Naive thymus-derived CD8-positive, alpha-beta T cell (primary cell): ENCODE measurements around the gene RSPH3. TPM values are rescaled to one million over a fixed set of nuclear protein-coding genes. Genes with fewer than 3 reads are reported as not detected.

Experiments
- ATAC-seq, 2 donors: fragments of 150-1000 bp; cut with Tn5 transposase in 1 of 2; sonication (Bioruptor Pico), chemical (Tn5 transposase) in 1 of 2; 1 replicate in 1 of 2; 2 replicates in 1 of 2; pipeline ENCODE4 v1.10.0; 2021; ENCODE audit warnings: mild to moderate bottlenecking in 2 of 2, moderate library complexity in 2 of 2
- POLR2A ChIA-PET: fragments of 350-600 bp; sonication (Branson Sonifier 250); formaldehyde crosslinking; loops from one replicate; lab custom pipeline; 2021; ENCODE audit warnings: antibody characterized with exemption; lab: Charles Lee
- DNase-seq, 10 donors: peaks; one replicate each; pipeline versions ENCODE4 v3.0.0 to v3.0.0-alpha.2; 2020 to 2022
- H3K27ac Mint-ChIP-seq, 10 donors: one replicate each; pipeline ENCODE4 v1.8.0; 2020 to 2022; ENCODE audit warnings: mild to moderate bottlenecking in 10 of 10, mixed read lengths in 10 of 10, moderate library complexity in 4 of 10, inconsistent platforms in 1 of 10
- H3K27me3 Mint-ChIP-seq, 5 donors: one replicate each; pipeline ENCODE4 v1.8.0; 2021 to 2022; ENCODE audit warnings: mixed read lengths in 5 of 5
- H3K36me3 Mint-ChIP-seq, 3 donors: one replicate each; pipeline ENCODE4 v1.8.0; 2020 to 2022; ENCODE audit warnings: mixed read lengths in 3 of 3, mild to moderate bottlenecking in 2 of 3, inconsistent platforms in 1 of 3
- H3K4me1 Mint-ChIP-seq, 4 donors: one replicate each; pipeline ENCODE4 v1.8.0; 2021 to 2022; ENCODE audit warnings: mixed read lengths in 4 of 4
- H3K4me3 Mint-ChIP-seq, 10 donors: one replicate each; pipeline ENCODE4 v1.8.0; 2020 to 2022; ENCODE audit warnings: mild to moderate bottlenecking in 10 of 10, mixed read lengths in 10 of 10, moderate library complexity in 6 of 10, inconsistent platforms in 1 of 10
- H3K9me3 Mint-ChIP-seq, 9 donors: one replicate each; pipeline ENCODE4 v1.8.0; 2020 to 2022; ENCODE audit warnings: mixed read lengths in 9 of 9, mild to moderate bottlenecking in 3 of 9, inconsistent platforms in 1 of 9, moderate library complexity in 1 of 9
- polyA plus RNA-seq, 3 donors: library from polyadenylated mRNA; unstranded; fragments of 300-500 nt; fragmentation: Illumina TruSeq; gene quantifications; one replicate each; pipeline ENCODE4 v1.2.3, GENCODE V29; 2021
- total RNA-seq, 8 experiments: library from RNA in 2 of 8; stranded (reverse) in 2 of 8; gene quantifications; one replicate each; pipeline ENCODE4 v1.2.3 and lab custom pipeline; 2021 to 2026

Gene RSPH3
- total and polyA plus RNA-seq, 5 experiments from 2014 or later: 1.3 to 2.0 (median 1.9) TPM

GRCh38 chr6:158942349-158942748, 57.7 kb downstream of the RSPH3 start:
- ATAC-seq (no peak), DNase-seq (no peak)
- peaks cover 0 to 16% (median 3%) of the 10 kb centered on the region in 5 donors for H3K27me3 Mint-ChIP-seq
- no peak overlapping the region for H3K27ac Mint-ChIP-seq
- H3K4me3 Mint-ChIP-seq: no peak overlapping the region
- H3K36me3 Mint-ChIP-seq: peaks cover 0 to 8% (median 6%) of the 10 kb centered on the region in 3 donors
- H3K9me3 Mint-ChIP-seq: peaks cover 3 to 17% (median 8%) of the 10 kb centered on the region in 9 donors
- POLR2A ChIA-PET: no interaction called here
- peaks cover 8 to 22% (median 15%) of the 10 kb centered on the region in 4 donors for H3K4me1 Mint-ChIP-seq

GRCh38 chr6:158941246-158941645, 58.8 kb downstream of the RSPH3 start:
- Mint-ChIP-seq H3K36me3 (peaks cover 0 to 8% (median 6%) of the 10 kb centered on the region in 3 donors), H3K4me1 (peaks cover 8 to 22% (median 15%) of the 10 kb centered on the region in 4 donors), H3K27me3 (peaks cover 0 to 16% (median 3%) of the 10 kb centered on the region in 5 donors), H3K27ac (peak overlapping the region in 3 of 10 donors; percentile 22 to 59 (median 53)), H3K4me3 (no peak overlapping the region), H3K9me3 (peaks cover 3 to 17% (median 8%) of the 10 kb centered on the region in 9 donors)
- POLR2A ChIA-PET: no interaction called here
- no peak for ATAC-seq
- no peak for DNase-seq

GRCh38 chr6:158939255-158940159, 60.5 kb downstream of the RSPH3 start:
- DNase-seq (peak in 3 of 10 donors; percentile 8 to 59 (median 11)), ATAC-seq (peak; percentile 32 to 69)
- peaks cover 0 to 8% (median 6%) of the 10 kb centered on the region in 3 donors for H3K36me3 Mint-ChIP-seq
- H3K4me1 Mint-ChIP-seq: peaks cover 8 to 22% (median 15%) of the 10 kb centered on the region in 4 donors
- peak overlapping the region; percentile 75 to 85 (median 80) for H3K4me3 Mint-ChIP-seq
- H3K9me3 Mint-ChIP-seq: peaks cover 3 to 17% (median 8%) of the 10 kb centered on the region in 9 donors
- POLR2A ChIA-PET: interaction anchor here (1.1 kb wide), 1 partner anchor 71 kb away, joined by 3 read pairs; no protein-coding TSS in a partner anchor
- peaks cover 0 to 16% (median 3%) of the 10 kb centered on the region in 5 donors for H3K27me3 Mint-ChIP-seq
- H3K27ac Mint-ChIP-seq: peak overlapping the region in 7 of 10 donors; percentile 5 to 65 (median 19)

- peaks cover 8 to 22% (median 15%) of the 10 kb centered on the region in 4 donors for H3K4me1 Mint-ChIP-seq
- ATAC-seq (peak; percentile 70 to 72), DNase-seq (peak in 3 of 10 donors; percentile 19 to 46 (median 22))
- POLR2A ChIA-PET: no interaction called here
- H3K4me3 Mint-ChIP-seq: peak overlapping the region; percentile 75 to 85 (median 80)
- H3K36me3 Mint-ChIP-seq: peaks cover 0 to 8% (median 6%) of the 10 kb centered on the region in 3 donors
- H3K27me3 Mint-ChIP-seq: peaks cover 0 to 16% (median 3%) of the 10 kb centered on the region in 5 donors
- H3K27ac Mint-ChIP-seq: peak overlapping the region in 5 of 10 donors; percentile 9 to 65 (median 60)
- H3K9me3 Mint-ChIP-seq: peaks cover 3 to 17% (median 8%) of the 10 kb centered on the region in 9 donors
These were observed 61.2 kb downstream of the RSPH3 start for GRCh38 chr6:158938811-158939254.

GRCh38 chr6:158938220-158938619, 61.8 kb downstream of the RSPH3 start:
- H3K4me1 Mint-ChIP-seq: peaks cover 9 to 22% (median 15%) of the 10 kb centered on the region in 4 donors
- peaks cover 0 to 16% (median 2%) of the 10 kb centered on the region in 5 donors for H3K27me3 Mint-ChIP-seq
- DNase-seq: no peak
- peaks cover 2 to 12% (median 8%) of the 10 kb centered on the region in 9 donors for H3K9me3 Mint-ChIP-seq
- peak overlapping the region in 6 of 10 donors; percentile 1 to 80 (median 54) for H3K4me3 Mint-ChIP-seq
- no peak for ATAC-seq
- POLR2A ChIA-PET: no interaction called here
- H3K27ac Mint-ChIP-seq: peak overlapping the region in 3 of 10 donors; percentile 4 to 68 (median 49)
- peaks cover 0 to 8% (median 6%) of the 10 kb centered on the region in 3 donors for H3K36me3 Mint-ChIP-seq

GRCh38 chr6:158934157-158934556, 65.8 kb downstream of the RSPH3 start:
- H3K9me3 Mint-ChIP-seq: no peaks in the 10 kb centered on the region
- H3K4me3 Mint-ChIP-seq: no peak overlapping the region
- POLR2A ChIA-PET: no interaction called here
- DNase-seq: no peak
- H3K4me1 Mint-ChIP-seq: peaks cover 1 to 12% (median 9%) of the 10 kb centered on the region in 4 donors
- no peak overlapping the region for H3K27ac Mint-ChIP-seq
- ATAC-seq: no peak
- H3K36me3 Mint-ChIP-seq: no peaks in the 10 kb centered on the region
- peaks cover 0 to 4% (median 0%) of the 10 kb centered on the region in 5 donors for H3K27me3 Mint-ChIP-seq

- DNase-seq: no peak
- peaks cover 0 to under 1% (median 0%) of the 10 kb centered on the region in 9 donors for H3K9me3 Mint-ChIP-seq
- peaks cover 0 to 4% (median 3%) of the 10 kb centered on the region in 4 donors for H3K4me1 Mint-ChIP-seq
- no peaks in the 10 kb centered on the region for H3K36me3 Mint-ChIP-seq
- ATAC-seq: no peak
- H3K4me3 Mint-ChIP-seq: no peak overlapping the region
- no peak overlapping the region for H3K27ac Mint-ChIP-seq
- peaks cover 0 to 2% (median 0%) of the 10 kb centered on the region in 5 donors for H3K27me3 Mint-ChIP-seq
- POLR2A ChIA-PET: no interaction called here
These were observed 66.9 kb downstream of the RSPH3 start for GRCh38 chr6:158933079-158933595.

- POLR2A ChIA-PET: interaction anchor here (0.6 to 1.2 kb wide), 2 partner anchors 74 to 168 kb away, joined by 3 to 4 read pairs; no protein-coding TSS in a partner anchor
- Mint-ChIP-seq H3K36me3 (no peaks in the 10 kb centered on the region), H3K4me1 (peaks cover 0 to 1% (median 0%) of the 10 kb centered on the region in 4 donors), H3K27me3 (peaks cover 0 to 1% (median 0%) of the 10 kb centered on the region in 5 donors), H3K4me3 (no peak overlapping the region), H3K9me3 (peaks cover 0 to 4% (median 0%) of the 10 kb centered on the region in 9 donors), H3K27ac (no peak overlapping the region)
- DNase-seq (no peak), ATAC-seq (no peak)
These were observed 71.9 kb downstream of the RSPH3 start for GRCh38 chr6:158928068-158928467.

GRCh38 chr6:158926414-158926813, 73.6 kb downstream of the RSPH3 start:
- peaks cover 0 to 4% (median 0%) of the 10 kb centered on the region in 9 donors for H3K9me3 Mint-ChIP-seq
- H3K27me3 Mint-ChIP-seq: peaks cover 0 to 1% (median 0%) of the 10 kb centered on the region in 5 donors
- ATAC-seq (no peak), DNase-seq (no peak)
- H3K36me3 Mint-ChIP-seq: no peaks in the 10 kb centered on the region
- POLR2A ChIA-PET: no interaction called here
- H3K27ac Mint-ChIP-seq: peak overlapping the region in 2 of 10 donors; percentile 24 to 49
- H3K4me3 Mint-ChIP-seq: no peak overlapping the region
- peaks cover 0 to 1% (median 0%) of the 10 kb centered on the region in 4 donors for H3K4me1 Mint-ChIP-seq

- no peak overlapping the region for H3K4me3 Mint-ChIP-seq
- peaks cover 0 to 1% (median 0%) of the 10 kb centered on the region in 4 donors for H3K4me1 Mint-ChIP-seq
- peak overlapping the region in 1 of 10 donors; percentile 33 for H3K27ac Mint-ChIP-seq
These were observed 75.2 kb downstream of the RSPH3 start for GRCh38 chr6:158924499-158925455.

GRCh38 chr6:158923805-158924498, 76.0 kb downstream of the RSPH3 start:
- Mint-ChIP-seq H3K4me1 (peaks cover 0 to 1% (median 0%) of the 10 kb centered on the region in 4 donors), H3K27ac (no peak overlapping the region), H3K27me3 (no peaks in the 10 kb centered on the region), H3K4me3 (no peak overlapping the region), H3K9me3 (peaks cover 0 to 4% (median 0%) of the 10 kb centered on the region in 9 donors), H3K36me3 (no peaks in the 10 kb centered on the region)
- ATAC-seq (no peak), DNase-seq (no peak)
- POLR2A ChIA-PET: interaction anchor here (0.5 to 0.9 kb wide), 3 partner anchors 12 to 1436 kb away, joined by 3 read pairs; no protein-coding TSS in a partner anchor

More at GRCh38 chr6:158924499-158925455, 75.2 kb downstream of the RSPH3 start:
- no peak for DNase-seq
- H3K36me3 Mint-ChIP-seq: no peaks in the 10 kb centered on the region
- ATAC-seq: no peak
- peaks cover 0 to 1% (median 0%) of the 10 kb centered on the region in 5 donors for H3K27me3 Mint-ChIP-seq
- H3K9me3 Mint-ChIP-seq: peaks cover 0 to 4% (median 0%) of the 10 kb centered on the region in 9 donors
- POLR2A ChIA-PET: interaction anchor here (0.5 to 0.9 kb wide), 3 partner anchors 13 to 1437 kb away, joined by 3 read pairs; no protein-coding TSS in a partner anchor
